SK-N-SH (cell line): ENCODE measurements around the gene GPR183.

Experiments
- FOXM1 ChIP-seq: IDR thresholded peaks from 2 replicates; pipeline ENCODE4 v1.4.0; 2012; ENCODE audit warnings: low read depth, mild to moderate bottlenecking
- GABPA ChIP-seq: IDR thresholded peaks from 2 replicates; pipeline ENCODE4 v1.4.0; 2012; ENCODE audit warnings: low read depth, mild to moderate bottlenecking
- GATA2 ChIP-seq: sonication (generic); formaldehyde crosslinking; IDR thresholded peaks from 2 replicates; pipeline ENCODE4 v1.5.0; 2020; ENCODE audit warnings: mild to moderate bottlenecking, missing genetic modification reagents
- JUND ChIP-seq: IDR thresholded peaks from 2 replicates; pipeline ENCODE4 v1.4.0; 2012
- NRF1 ChIP-seq: IDR thresholded peaks from 2 replicates; pipeline ENCODE4 v1.6.1; 2012; ENCODE audit warnings: low read depth, mild to moderate bottlenecking, low read length
- POLR2AphosphoS5 ChIP-seq: IDR thresholded peaks from 2 replicates; pipeline ENCODE4 v1.6.1; 2012; ENCODE audit warnings: low read depth, low read length
- SIN3A ChIP-seq: IDR thresholded peaks from 2 replicates; pipeline ENCODE4 v1.6.1; 2012; ENCODE audit warnings: low read depth, mild to moderate bottlenecking, low read length, moderate library complexity, borderline replicate concordance
- YY1 ChIP-seq: IDR thresholded peaks from 2 replicates; pipeline ENCODE4 v1.4.0; 2012; ENCODE audit warnings: low read depth, mild to moderate bottlenecking
- TF ChIP-seq, protein P1 (sequence below): fragments of 200-600 bp; sonication (generic); IDR thresholded peaks from 2 replicates; pipeline ENCODE4 v1.6.1; 2017; ENCODE audit warnings: antibody characterized with exemption, mild to moderate bottlenecking, moderate library complexity
- TF ChIP-seq, protein P2 (sequence below): fragments of 150-350 bp; IDR thresholded peaks from 2 replicates; pipeline ENCODE4 v1.6.1; 2017; ENCODE audit warnings: antibody characterized with exemption, low read length, low read depth, borderline replicate concordance

DNA sequence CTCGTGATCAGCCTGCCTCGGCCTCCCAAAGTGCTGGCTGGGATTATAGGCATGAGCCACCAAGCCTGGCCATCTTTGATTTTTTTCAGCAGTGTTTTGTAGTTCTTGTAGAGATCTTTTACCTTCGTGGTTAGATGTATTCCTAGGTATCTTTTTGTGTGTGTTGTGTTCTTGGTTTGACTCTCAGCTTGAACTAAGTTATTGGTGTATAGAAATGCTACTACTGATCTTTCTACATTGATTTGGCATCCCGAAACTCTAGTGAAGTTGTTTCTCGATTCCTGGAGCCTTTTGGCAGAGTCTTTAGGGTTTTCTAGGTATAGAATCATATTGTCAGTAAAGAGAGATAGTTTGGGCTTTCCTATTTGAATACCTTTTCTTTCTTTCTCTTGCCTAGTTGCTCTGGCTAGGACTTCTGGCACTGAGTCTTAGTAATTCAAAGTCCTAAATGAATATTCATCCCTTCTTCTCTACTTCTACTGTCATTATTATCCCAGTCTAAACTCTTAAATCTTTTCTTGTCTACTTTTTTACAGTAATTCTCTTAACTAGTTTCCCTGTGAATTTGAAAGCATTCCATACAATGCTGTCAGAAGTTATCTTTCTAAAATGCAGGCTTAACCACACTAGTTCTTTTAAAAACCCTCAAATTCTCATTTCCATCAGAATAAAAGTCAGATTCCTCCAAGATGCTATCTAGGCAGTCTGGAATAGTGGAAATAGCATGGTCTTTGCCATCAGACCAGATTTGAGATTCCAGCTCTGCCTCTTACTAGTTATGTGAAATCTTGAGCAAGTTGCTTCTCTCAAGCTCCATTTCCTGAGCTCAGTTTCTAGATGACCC lies 56.0 kb downstream of the GPR183 start:
- no peak for TF ChIP-seq NRF1
- TF ChIP-seq, protein P1, sequence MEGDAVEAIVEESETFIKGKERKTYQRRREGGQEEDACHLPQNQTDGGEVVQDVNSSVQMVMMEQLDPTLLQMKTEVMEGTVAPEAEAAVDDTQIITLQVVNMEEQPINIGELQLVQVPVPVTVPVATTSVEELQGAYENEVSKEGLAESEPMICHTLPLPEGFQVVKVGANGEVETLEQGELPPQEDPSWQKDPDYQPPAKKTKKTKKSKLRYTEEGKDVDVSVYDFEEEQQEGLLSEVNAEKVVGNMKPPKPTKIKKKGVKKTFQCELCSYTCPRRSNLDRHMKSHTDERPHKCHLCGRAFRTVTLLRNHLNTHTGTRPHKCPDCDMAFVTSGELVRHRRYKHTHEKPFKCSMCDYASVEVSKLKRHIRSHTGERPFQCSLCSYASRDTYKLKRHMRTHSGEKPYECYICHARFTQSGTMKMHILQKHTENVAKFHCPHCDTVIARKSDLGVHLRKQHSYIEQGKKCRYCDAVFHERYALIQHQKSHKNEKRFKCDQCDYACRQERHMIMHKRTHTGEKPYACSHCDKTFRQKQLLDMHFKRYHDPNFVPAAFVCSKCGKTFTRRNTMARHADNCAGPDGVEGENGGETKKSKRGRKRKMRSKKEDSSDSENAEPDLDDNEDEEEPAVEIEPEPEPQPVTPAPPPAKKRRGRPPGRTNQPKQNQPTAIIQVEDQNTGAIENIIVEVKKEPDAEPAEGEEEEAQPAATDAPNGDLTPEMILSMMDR: no peak
- no peak for TF ChIP-seq SIN3A
- TF ChIP-seq GATA2: no peak
- no peak for TF ChIP-seq GABPA
- TF ChIP-seq YY1: no peak
- TF ChIP-seq, protein P2, sequence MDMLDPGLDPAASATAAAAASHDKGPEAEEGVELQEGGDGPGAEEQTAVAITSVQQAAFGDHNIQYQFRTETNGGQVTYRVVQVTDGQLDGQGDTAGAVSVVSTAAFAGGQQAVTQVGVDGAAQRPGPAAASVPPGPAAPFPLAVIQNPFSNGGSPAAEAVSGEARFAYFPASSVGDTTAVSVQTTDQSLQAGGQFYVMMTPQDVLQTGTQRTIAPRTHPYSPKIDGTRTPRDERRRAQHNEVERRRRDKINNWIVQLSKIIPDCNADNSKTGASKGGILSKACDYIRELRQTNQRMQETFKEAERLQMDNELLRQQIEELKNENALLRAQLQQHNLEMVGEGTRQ: no peak
- TF ChIP-seq POLR2AphosphoS5: no peak
- TF ChIP-seq FOXM1: no peak
- no peak for TF ChIP-seq JUND
